GM23338 (cell line): ENCODE results near the gene SPINT2. TPM values are rescaled to one million over a fixed set of nuclear protein-coding genes. Genes with fewer than 3 reads are reported as not detected.
"Not testable (repeated sequence)": the region's sequence is repeated elsewhere in the genome, so short reads cannot be mapped to it uniquely, and the experiment has no call there.

Source experiments
- ATAC-seq: fragments of 200-7000 bp; cut with Tn5 transposase; 3 replicates; pipeline ENCODE4 v1.9.1; 2020
- DNase-seq: peaks from one replicate; pipeline ENCODE4 v3.0.0-alpha.2; 2015; ENCODE audit warnings: low spot score
- H2AFZ ChIP-seq: fragments of 200-600 bp; sonication (generic); 2 replicates; pipeline ENCODE4 v1.8.0; 2016; ENCODE audit warnings: antibody characterized with exemption, mild to moderate bottlenecking, moderate library complexity
- H3F3A ChIP-seq: fragments of 200-600 bp; sonication (generic); replicated peaks from 2 replicates; pipeline ENCODE4 v1.8.0; 2017; ENCODE audit warnings: antibody characterized with exemption, mixed run types, low read depth
- H3K27ac ChIP-seq: fragments of 200-600 bp; sonication (generic); 2 replicates; pipeline ENCODE4 v1.6.1; 2016; ENCODE audit warnings: low read depth
- H3K27me3 ChIP-seq: fragments of 200-600 bp; sonication (generic); 2 replicates; pipeline ENCODE4 v1.8.0; 2016; ENCODE audit warnings: mild to moderate bottlenecking, mixed run types, moderate library complexity; ENCODE audit not compliant: insufficient read depth
- H3K36me3 ChIP-seq: fragments of 200-600 bp; sonication (generic); 2 replicates; pipeline ENCODE4 v1.8.0; 2016; ENCODE audit warnings: mild to moderate bottlenecking; ENCODE audit not compliant: insufficient read depth
- H3K4me1 ChIP-seq: fragments of 200-600 bp; sonication (generic); 2 replicates; pipeline ENCODE4 v1.8.0; 2016; ENCODE audit warnings: mild to moderate bottlenecking, moderate library complexity; ENCODE audit not compliant: insufficient read depth
- H3K4me2 ChIP-seq: fragments of 200-600 bp; sonication (generic); 2 replicates; pipeline ENCODE4 v1.7.1; 2017; ENCODE audit warnings: mixed run types
- H3K4me3 ChIP-seq: fragments of 200-600 bp; sonication (generic); 2 replicates; pipeline ENCODE4 v1.6.1; 2016; ENCODE audit warnings: mixed run types
- H3K79me2 ChIP-seq: fragments of 200-600 bp; sonication (generic); replicated peaks from 2 replicates; pipeline ENCODE4 v1.8.0; 2017; ENCODE audit warnings: mild to moderate bottlenecking; ENCODE audit not compliant: insufficient read depth
- H3K9me2 ChIP-seq: fragments of 200-600 bp; sonication (generic); 2 replicates; pipeline ENCODE4 v1.8.0; 2017; ENCODE audit not compliant: insufficient read depth
- H4K20me1 ChIP-seq: fragments of 200-600 bp; sonication (generic); replicated peaks from 2 replicates; pipeline ENCODE4 v1.8.0; 2017; ENCODE audit warnings: mild to moderate bottlenecking; ENCODE audit not compliant: insufficient read depth
- H3K27ac Mint-ChIP-seq: 2 replicates; pipeline ENCODE4 v1.8.0; 2020; ENCODE audit warnings: inconsistent platforms, mild to moderate bottlenecking, moderate library complexity, mixed read lengths
- H3K27me3 Mint-ChIP-seq: 3 replicates; pipeline ENCODE4 v1.8.0; 2022; ENCODE audit warnings: low read depth, mild to moderate bottlenecking, moderate library complexity, mixed read lengths, inconsistent platforms; ENCODE audit not compliant: insufficient read depth, poor library complexity
- H3K36me3 Mint-ChIP-seq: 3 replicates; pipeline ENCODE4 v1.8.0; 2021; ENCODE audit warnings: low read depth, mild to moderate bottlenecking, inconsistent platforms, moderate library complexity, mixed read lengths
- H3K4me1 Mint-ChIP-seq: 3 replicates; pipeline ENCODE4 v1.8.0; 2020; ENCODE audit warnings: mild to moderate bottlenecking, inconsistent platforms, mixed read lengths
- H3K4me3 Mint-ChIP-seq: 3 replicates; pipeline ENCODE4 v1.8.0; 2021; ENCODE audit warnings: moderate library complexity, mild to moderate bottlenecking, inconsistent platforms, mixed read lengths
- H3K9me3 Mint-ChIP-seq: 3 replicates; pipeline ENCODE4 v1.8.0; 2020; ENCODE audit warnings: moderate library complexity, mild to moderate bottlenecking, inconsistent platforms, mixed read lengths
- ZNF462 ChIP-seq: fragments of 250-450 bp; sonication (Bioruptor Pico); IDR thresholded peaks from 2 replicates; pipeline ENCODE4 v1.5.0; 2020; ENCODE audit warnings: mild to moderate bottlenecking, moderate library complexity
- polyA plus RNA-seq: library from polyadenylated mRNA; unstranded; fragments of >200 nt; fragmentation: Nextera tagmentation; extraction: Ambion mirVana; gene quantifications from 2 replicates; pipeline ENCODE4 v1.2.1, GENCODE V29; 2016
- total RNA-seq: library from RNA; depleted of rRNA; stranded (reverse); fragments of >200 nt; shearing (Covaris generic); gene quantifications from 2 replicates; pipeline ENCODE4 v1.2.3, GENCODE V29; 2014

The SPINT2 gene
- total and polyA plus RNA-seq, 2 experiments from 2014 or later: 319 to 468 TPM

GRCh38 chr19:38224014-38224862 lies 40.1 kb upstream of the SPINT2 start, which contains the start of gene DPF1 (continued):
- no peak for TF ChIP-seq ZNF462 (CRISPR knock-in tag)

- not testable (repeated sequence) for H3K36me3 Mint-ChIP-seq, H3K27ac ChIP-seq, H3K36me3 ChIP-seq, H3K27me3 ChIP-seq, H4K20me1 ChIP-seq, H3K27ac Mint-ChIP-seq, H2AFZ ChIP-seq, H3K4me2 ChIP-seq, H3K9me3 Mint-ChIP-seq, H3K4me3 ChIP-seq, H3K9me2 ChIP-seq, ATAC-seq, DNase-seq
- Mint-ChIP-seq H3K27me3 (peaks cover 25% of the 10 kb centered on the region), H3K4me3 (peak overlapping the region; percentile 82), H3K4me1 (peaks cover 28% of the 10 kb centered on the region)
- Histone ChIP-seq H3K79me2 (peaks cover 11% of the 10 kb centered on the region), H3F3A (peaks cover 26% of the 10 kb centered on the region), H3K4me1 (peaks cover 26% of the 10 kb centered on the region)
Measured at GRCh38 chr19:38224863-38225218, 39.5 kb upstream of the SPINT2 start.
